Spleen (tissue), 7 donors: Measurements from ENCODE around the gene COMMD9.

Experiments
- CTCF ChIP-seq, 11 experiments: fragments of 200-600 bp in 7 of 11; fragments of 450-650 bp in 4 of 11; sonication (generic) in 4 of 11; IDR thresholded peaks in 8 of 11; conservative IDR thresholded peaks in 3 of 11; 1 replicate in 7 of 11; 2 replicates in 4 of 11; pipeline versions ENCODE4 v1.4.0 to v1.8.0; 2016 to 2021; ENCODE audit warnings: antibody characterized with exemption in 11 of 11, inconsistent platforms in 4 of 11, mild to moderate bottlenecking in 1 of 11
- POLR2AphosphoS5 ChIP-seq, 3 donors: sonication (generic); formaldehyde crosslinking; IDR thresholded peaks; one replicate each; pipeline ENCODE4 v1.5.1; 2017; ENCODE audit warnings: antibody characterized with exemption in 3 of 3
- donor health status: DM: no; HTN: no; CAD: no; lungs with moderate emphysema.
- donor health status: DM: no; HTN: no; CAD: no.
- donor health status: DM: no; HTN: no; CAD: no.

DNA sequence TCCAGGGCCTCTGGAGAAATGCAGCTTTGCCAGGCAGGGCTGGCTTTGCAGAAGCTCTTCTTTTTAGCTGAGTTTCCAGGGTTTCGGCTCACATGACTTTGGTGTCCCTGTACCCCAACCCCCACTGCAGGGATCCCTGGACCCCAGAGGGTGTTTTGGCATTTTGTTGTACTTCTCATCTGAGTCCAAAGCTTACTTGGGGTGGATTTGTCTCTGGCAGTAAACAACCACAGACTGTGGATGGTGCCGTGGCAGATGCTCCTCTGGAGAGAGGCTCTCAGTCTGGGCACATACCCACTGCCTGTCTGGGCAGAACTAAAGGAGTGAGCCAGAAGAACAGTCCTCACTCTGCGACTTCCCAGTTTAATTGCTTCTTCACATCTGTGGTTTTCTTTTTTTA is 49.6 kb downstream of the COMMD9 start:
- TF ChIP-seq CTCF (IDR thresholded peaks at IDR 0.05 in 8 of 11, conservative IDR thresholded peaks at IDR 0.05 in 3 of 11) (no peak), POLR2AphosphoS5 (IDR thresholded peaks at IDR 0.05) (no peak)
